ENCODE measurements around the gene COL2A1. TPM values are rescaled to one million over a fixed set of nuclear protein-coding genes. Genes with fewer than 3 reads are reported as not detected.

COL2A1 gene
- total RNA-seq, 2 experiments from 2014 or later = not detected

- Mint-ChIP-seq H3K27ac (no peak overlapping the region), H3K9me3 (no peaks in the 10 kb centered on the region), H3K4me3 (no peak overlapping the region), H3K36me3 (ENCODE audit: low read depth) (no peaks in the 10 kb centered on the region), H3K4me1 (ENCODE audit: low read depth) (no peaks in the 10 kb centered on the region), H3K27me3 (peaks cover 15% of the 10 kb centered on the region)
- Histone ChIP-seq H3K4me3 (ENCODE audit: low read length) (no peak overlapping the region), H3K4me1 (ENCODE audit: insufficient read depth, low read length) (peaks cover 3% of the 10 kb centered on the region), H3K27ac (ENCODE audit: low read depth in 1 of 2, low read length in 2 of 2) (no peak overlapping the region), H3K36me3 (ENCODE audit: insufficient read depth, low read length) (no peaks in the 10 kb centered on the region), H3K27me3 (ENCODE audit: control insufficient read depth in 1 of 2, insufficient read depth in 2 of 2, low read length in 2 of 2) (peaks cover 4 to 7% of the 10 kb centered on the region in 2 experiments), H3K9me3 (ENCODE audit: control insufficient read depth in 1 of 2, insufficient read depth in 1 of 2, low read length in 2 of 2) (no peaks in the 10 kb centered on the region)
- TF ChIP-seq CTCF (IDR thresholded peaks at IDR 0.05) = no peak
- DNase-seq (no peak), ATAC-seq (ENCODE audit: poor library complexity) (no peak)
- POLR2A ChIA-PET = no interaction called here
- intact Hi-C loops (cut with DNase I, micrococcal nuclease) = loop anchor here in 1 of 2 experiments (5.0 to 10.0 kb wide), 2 partner anchors 76 to 516 kb away; no protein-coding TSS in a partner anchor
- CTCF ChIA-PET = no interaction called here
These were observed 65.7 kb downstream of the COL2A1 start for GRCh38 chr12:47938594-47938993.

- no peak overlapping the region for H3K27ac Mint-ChIP-seq
- H3K4me3 Mint-ChIP-seq = no peak overlapping the region
- CTCF ChIA-PET = no interaction called here
- no peak for ATAC-seq (ENCODE audit: poor library complexity)
- H3K27ac ChIP-seq (ENCODE audit: low read depth in 1 of 2, low read length in 2 of 2) = no peak overlapping the region
- intact Hi-C loops (cut with DNase I, micrococcal nuclease) = loop anchor here in 1 of 2 experiments (5.0 to 10.0 kb wide), 2 partner anchors 76 to 517 kb away; no protein-coding TSS in a partner anchor
- no peaks in the 10 kb centered on the region for H3K9me3 Mint-ChIP-seq
- POLR2A ChIA-PET = no interaction called here
- no peak for DNase-seq
- H3K4me3 ChIP-seq (ENCODE audit: low read length) = no peak overlapping the region
- H3K27me3 ChIP-seq (ENCODE audit: control insufficient read depth in 1 of 2, insufficient read depth in 2 of 2, low read length in 2 of 2) = peaks cover 2 to 5% of the 10 kb centered on the region in 2 experiments
- peaks cover 3% of the 10 kb centered on the region for H3K4me1 ChIP-seq (ENCODE audit: insufficient read depth, low read length)
- no peak for TF ChIP-seq CTCF (IDR thresholded peaks at IDR 0.05)
- peaks cover 15% of the 10 kb centered on the region for H3K27me3 Mint-ChIP-seq
- H3K36me3 Mint-ChIP-seq (ENCODE audit: low read depth) = no peaks in the 10 kb centered on the region
- no peaks in the 10 kb centered on the region for H3K36me3 ChIP-seq (ENCODE audit: insufficient read depth, low read length)
- no peaks in the 10 kb centered on the region for H3K9me3 ChIP-seq (ENCODE audit: control insufficient read depth in 1 of 2, insufficient read depth in 1 of 2, low read length in 2 of 2)
- no peaks in the 10 kb centered on the region for H3K4me1 Mint-ChIP-seq (ENCODE audit: low read depth)
These were observed 66.2 kb downstream of the COL2A1 start for GRCh38 chr12:47938093-47938492.

GRCh38 chr12:47935184-47935583 is 69.1 kb downstream of the COL2A1 start:
- H3K36me3 ChIP-seq (ENCODE audit: insufficient read depth, low read length) = no peaks in the 10 kb centered on the region
- ChIA-PET POLR2A (no interaction called here), CTCF (no interaction called here)
- H3K36me3 Mint-ChIP-seq (ENCODE audit: low read depth) = no peaks in the 10 kb centered on the region
- H3K4me3 Mint-ChIP-seq = no peak overlapping the region
- peaks cover 3% of the 10 kb centered on the region for H3K27me3 Mint-ChIP-seq
- H3K27ac Mint-ChIP-seq = no peak overlapping the region
- no peaks in the 10 kb centered on the region for H3K9me3 Mint-ChIP-seq
- no peaks in the 10 kb centered on the region for H3K27me3 ChIP-seq (ENCODE audit: control insufficient read depth in 1 of 2, insufficient read depth in 2 of 2, low read length in 2 of 2)
- no peak for ATAC-seq (ENCODE audit: poor library complexity)
- intact Hi-C loops (cut with DNase I, micrococcal nuclease) = loop anchor here in 1 of 2 experiments (5.0 to 10.0 kb wide), 2 partner anchors 73 to 520 kb away; no protein-coding TSS in a partner anchor
- H3K4me1 ChIP-seq (ENCODE audit: insufficient read depth, low read length) = no peaks in the 10 kb centered on the region
- H3K27ac ChIP-seq (ENCODE audit: low read depth in 1 of 2, low read length in 2 of 2) = no peak overlapping the region
- H3K9me3 ChIP-seq (ENCODE audit: control insufficient read depth in 1 of 2, insufficient read depth in 1 of 2, low read length in 2 of 2) = no peaks in the 10 kb centered on the region
- no peak for TF ChIP-seq CTCF (IDR thresholded peaks at IDR 0.05)
- no peaks in the 10 kb centered on the region for H3K4me1 Mint-ChIP-seq (ENCODE audit: low read depth)
- DNase-seq = no peak
- H3K4me3 ChIP-seq (ENCODE audit: low read length) = no peak overlapping the region
